GM04504 (cell line): ENCODE results near the gene TALDO1.
A peak's percentile ranks its signal among the peaks of the same experiment; 100 is the strongest.

Experiments used
- DNase-seq: peaks from one replicate; pipeline ENCODE4 v3.0.0-alpha.2; 2012; ENCODE audit warnings: low read depth

The TALDO1 gene

GRCh38 chr11:787084-787675 lies 39.9 kb downstream of the TALDO1 start:
- DNase-seq = no peak

GRCh38 chr11:788009-788640 lies 40.9 kb downstream of the TALDO1 start:
- DNase-seq = no peak

- DNase-seq = no peak
Measured at GRCh38 chr11:788953-789940, 42.0 kb downstream of the TALDO1 start.

GRCh38 chr11:789943-790342 lies 42.7 kb downstream of the TALDO1 start, which contains the start of gene CEND1:
Gene CEND1 (minus strand): TSS chr11:790090. CDS start chr11:788576, 1,514 bp downstream.
- peak; percentile 29 for DNase-seq

- DNase-seq = no peak
Measured at GRCh38 chr11:790721-791564, 43.7 kb downstream of the TALDO1 start.

GRCh38 chr11:791658-792534 lies 44.6 kb downstream of the TALDO1 start:
- DNase-seq = no peak

- no peak for DNase-seq
Measured at GRCh38 chr11:792535-792821, 45.2 kb downstream of the TALDO1 start.

- DNase-seq = no peak
Measured at GRCh38 chr11:792873-793272, 45.6 kb downstream of the TALDO1 start.

- DNase-seq = no peak
Measured at GRCh38 chr11:793556-793955, 46.3 kb downstream of the TALDO1 start.

GRCh38 chr11:794013-794765 lies 46.9 kb downstream of the TALDO1 start:
- no peak for DNase-seq

- no peak for DNase-seq
Measured at GRCh38 chr11:794766-795633, 47.7 kb downstream of the TALDO1 start.

GRCh38 chr11:795634-796564 lies 48.6 kb downstream of the TALDO1 start:
- DNase-seq = peak; percentile 81

- no peak for DNase-seq
Measured at GRCh38 chr11:796565-797295, 49.5 kb downstream of the TALDO1 start.

- peak; percentile 65 for DNase-seq
Measured at GRCh38 chr11:797296-798092, 50.2 kb downstream of the TALDO1 start.

- peak; percentile 50 for DNase-seq
Measured at GRCh38 chr11:798093-798713, 50.9 kb downstream of the TALDO1 start, which contains the start of gene SLC25A22. Gene SLC25A22 (minus strand): TSS chr11:798281. CDS start chr11:795006, 3,275 bp downstream.
